HG02938 (cell line): ENCODE results near the gene CTBS.
A peak's percentile ranks its signal among the peaks of the same experiment; 100 is the strongest.
"Not testable (repeated sequence)": the region's sequence is repeated elsewhere in the genome, so short reads cannot be mapped to it uniquely, and the experiment has no call there.

Experiments used
- ATAC-seq: cut with Tn5 transposase; IDR thresholded peaks from one replicate; pipeline ENCODE4 v1.9.1; 2021; ENCODE audit warnings: mild to moderate bottlenecking, moderate library complexity; ENCODE audit not compliant: unreplicated experiment

The CTBS gene

DNA sequence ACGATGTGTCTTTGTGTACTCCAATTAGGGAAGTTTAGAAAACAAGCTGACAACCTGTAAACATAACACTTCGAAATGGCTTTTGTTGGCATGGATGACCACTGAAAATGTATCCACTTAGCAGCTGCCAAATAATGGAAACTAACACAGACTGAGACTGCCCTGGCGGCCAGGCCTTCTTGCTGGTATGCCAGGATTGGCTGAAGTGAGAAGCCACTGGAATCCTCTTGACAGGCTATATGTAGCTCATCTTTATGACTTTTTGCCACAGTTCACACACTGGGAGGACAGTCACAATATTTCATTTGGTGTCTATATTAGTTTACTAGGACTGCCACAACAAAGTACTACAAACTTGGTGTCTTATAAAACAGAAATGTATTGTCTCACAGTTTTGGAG, 12.9 kb upstream of the CTBS start:
- no peak for ATAC-seq

DNA sequence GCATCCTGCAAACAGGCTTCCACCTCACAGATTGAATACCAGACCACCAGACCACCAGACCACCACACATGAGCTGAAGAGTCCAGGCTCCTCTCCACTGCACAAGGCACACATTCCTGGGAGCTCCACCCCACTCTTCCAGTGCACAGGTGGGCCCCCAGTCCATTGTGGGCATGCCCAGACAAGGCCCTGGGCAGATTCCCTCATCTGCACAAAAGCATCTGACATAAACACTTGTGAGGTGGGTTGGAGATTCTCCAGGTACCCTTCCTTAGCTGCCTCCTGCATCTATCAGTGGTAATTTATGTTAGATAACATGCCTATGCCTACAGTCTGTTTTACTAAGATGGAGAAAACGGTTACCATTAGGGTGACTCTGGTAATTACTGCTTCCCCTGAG, 11.6 kb upstream of the CTBS start:
- ATAC-seq: no peak

DNA sequence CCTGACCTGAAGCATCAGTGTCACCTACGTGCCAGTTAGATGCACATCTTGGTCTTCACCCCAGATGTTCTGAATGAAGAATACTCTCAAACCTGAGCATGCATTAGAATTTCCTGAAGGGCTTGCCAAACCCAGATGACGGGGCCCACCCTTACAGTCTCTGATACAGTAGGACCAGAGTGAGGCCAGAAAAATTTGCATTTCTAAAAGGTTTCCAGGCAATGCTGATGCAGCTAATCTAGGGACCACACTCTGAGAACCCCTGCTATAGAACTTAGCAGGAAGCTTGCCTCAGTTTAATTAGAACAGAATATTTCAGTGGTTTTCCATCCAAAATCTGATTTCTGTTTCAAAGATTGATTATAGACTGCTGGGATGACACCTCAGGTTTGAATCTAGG, 9.9 kb upstream of the CTBS start:
- no peak for ATAC-seq

DNA sequence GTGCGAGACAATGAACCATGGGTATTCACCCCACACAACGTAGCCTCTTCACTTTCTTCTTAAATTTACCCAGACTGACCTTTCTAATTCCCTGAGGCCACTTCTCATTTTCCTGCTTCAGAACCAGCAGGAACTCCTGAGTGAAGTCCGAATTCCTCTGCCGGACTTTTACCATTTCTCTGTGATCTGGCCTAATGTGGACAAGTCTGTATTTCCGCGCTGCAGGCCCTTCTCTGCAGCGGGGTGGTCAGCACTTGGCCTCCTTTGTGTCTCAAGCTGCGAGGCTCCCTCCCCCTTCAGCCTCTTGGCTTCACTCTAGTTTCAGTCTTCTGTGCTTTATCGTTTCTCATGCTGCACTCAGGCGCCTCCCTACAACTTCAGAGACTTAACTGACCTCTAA, 9.4 kb upstream of the CTBS start:
- no peak for ATAC-seq

DNA sequence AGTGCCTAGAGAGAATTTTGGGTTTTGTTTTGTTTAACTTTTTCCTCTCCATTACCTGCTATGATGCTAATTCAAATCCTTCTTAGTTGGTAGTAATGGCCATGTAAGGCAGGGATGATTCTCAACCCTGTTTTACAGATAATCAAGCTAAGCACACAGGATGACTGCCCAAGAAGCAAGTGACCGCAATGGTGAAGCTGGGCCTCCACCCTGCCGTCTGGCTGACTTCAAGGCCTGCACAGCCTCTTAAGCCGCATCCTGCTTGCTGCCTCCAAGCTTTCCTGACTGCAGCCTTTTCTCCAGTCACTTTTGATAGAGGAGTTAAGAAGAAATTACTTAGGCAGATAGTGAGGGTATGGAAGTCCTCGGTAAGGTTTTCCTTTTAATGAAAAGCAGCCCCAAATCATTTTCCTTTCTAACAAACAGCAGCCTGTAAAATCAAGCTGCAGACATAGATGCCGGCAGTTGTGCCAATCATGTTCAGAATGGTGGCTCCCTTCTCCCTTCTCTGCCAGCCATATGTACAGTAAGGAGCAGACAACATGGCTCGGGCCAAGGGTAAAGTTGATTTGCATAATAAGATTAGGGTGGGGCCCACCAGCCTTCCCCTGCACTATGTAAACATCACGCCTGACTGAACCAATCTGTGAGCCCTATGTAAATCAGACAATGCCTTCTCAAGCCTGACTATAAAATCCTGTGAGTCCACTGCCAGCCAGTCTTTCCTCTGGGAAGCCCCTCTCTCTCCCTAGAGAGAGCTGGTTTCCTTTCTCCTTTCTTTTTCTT, 8.8 kb upstream of the CTBS start:
- peak; percentile 44 for ATAC-seq

DNA sequence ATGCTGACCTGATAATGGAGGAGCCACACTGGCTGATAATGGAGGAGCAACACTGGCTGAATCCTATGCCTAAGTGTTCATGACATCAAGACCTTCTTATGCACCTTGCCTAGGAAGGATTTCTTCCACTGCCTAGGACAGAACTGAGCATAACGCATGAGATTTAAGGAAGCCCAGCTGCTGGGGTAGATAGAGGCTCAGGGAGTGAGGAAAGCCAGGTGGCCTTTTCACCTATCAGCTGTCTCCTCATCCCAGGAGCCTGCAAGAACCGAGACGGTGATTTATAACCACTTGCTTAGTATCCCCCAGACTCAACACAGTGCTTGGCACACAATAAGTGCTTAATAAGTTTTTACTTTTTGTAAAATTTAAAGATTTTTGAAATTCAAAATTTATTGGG, 7.4 kb upstream of the CTBS start:
- ATAC-seq: no peak

DNA sequence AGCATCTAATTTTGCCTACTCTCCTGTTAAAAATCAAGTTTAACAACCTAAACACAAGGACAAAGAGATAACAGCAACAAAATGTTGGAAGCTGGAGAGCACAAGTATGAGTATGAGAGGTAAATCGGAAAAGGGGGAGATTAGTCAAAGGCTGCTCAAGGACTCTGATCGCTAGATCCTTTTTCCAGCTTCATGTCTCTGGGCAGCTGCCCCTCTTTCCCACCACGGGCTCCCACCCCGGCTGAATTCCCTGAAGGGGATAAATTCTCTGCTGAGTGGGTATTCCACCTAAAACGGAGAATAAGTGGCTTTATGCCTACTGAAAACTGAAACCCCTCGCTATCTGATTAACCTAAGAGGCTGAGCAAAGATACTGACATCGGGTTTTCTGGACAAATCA, 696 bp upstream of the CTBS start:
- ATAC-seq: no peak

DNA sequence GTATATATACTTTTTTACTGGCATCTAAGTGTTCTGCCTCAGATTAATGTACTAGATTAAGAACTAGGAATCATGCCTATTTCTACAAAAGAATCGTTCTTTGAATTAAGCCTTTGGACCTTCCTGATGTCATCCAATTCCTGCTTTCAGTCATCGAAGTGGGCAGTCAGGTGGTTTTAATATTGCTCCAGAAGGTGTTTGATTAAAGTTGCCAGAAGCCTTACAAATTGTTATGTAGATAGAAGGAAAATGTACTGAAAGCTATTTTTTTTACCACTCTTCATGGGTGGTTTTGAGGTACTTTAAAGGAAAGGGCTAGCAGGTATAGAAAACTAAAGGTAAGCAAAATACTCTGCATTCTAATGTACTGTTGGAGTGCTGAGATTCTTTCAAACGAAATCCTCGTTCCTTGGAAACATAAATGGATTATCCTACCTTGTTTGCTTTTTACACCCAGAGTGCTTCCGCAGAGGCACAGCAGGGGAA, 716 bp downstream of the CTBS start:
- ATAC-seq: no peak

DNA sequence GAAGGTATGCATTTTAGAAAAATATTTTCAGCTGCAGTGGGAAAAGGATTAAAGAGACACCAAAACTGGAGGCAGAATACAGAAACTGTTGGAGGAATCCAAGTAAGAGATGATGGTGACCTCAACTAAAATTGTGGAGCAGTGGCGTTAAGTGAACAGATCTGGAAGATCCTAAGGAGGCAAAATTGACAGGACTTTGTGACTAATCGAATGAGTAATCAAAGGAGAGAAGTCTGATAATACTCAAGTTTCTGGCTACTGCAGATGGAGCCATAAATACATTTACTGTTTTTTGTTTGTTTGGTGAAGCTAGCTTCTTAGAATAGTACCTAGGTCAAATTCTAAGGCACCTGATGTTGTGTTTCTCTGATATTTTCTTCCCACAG, 3.1 kb downstream of the CTBS start:
- ATAC-seq: no peak

DNA sequence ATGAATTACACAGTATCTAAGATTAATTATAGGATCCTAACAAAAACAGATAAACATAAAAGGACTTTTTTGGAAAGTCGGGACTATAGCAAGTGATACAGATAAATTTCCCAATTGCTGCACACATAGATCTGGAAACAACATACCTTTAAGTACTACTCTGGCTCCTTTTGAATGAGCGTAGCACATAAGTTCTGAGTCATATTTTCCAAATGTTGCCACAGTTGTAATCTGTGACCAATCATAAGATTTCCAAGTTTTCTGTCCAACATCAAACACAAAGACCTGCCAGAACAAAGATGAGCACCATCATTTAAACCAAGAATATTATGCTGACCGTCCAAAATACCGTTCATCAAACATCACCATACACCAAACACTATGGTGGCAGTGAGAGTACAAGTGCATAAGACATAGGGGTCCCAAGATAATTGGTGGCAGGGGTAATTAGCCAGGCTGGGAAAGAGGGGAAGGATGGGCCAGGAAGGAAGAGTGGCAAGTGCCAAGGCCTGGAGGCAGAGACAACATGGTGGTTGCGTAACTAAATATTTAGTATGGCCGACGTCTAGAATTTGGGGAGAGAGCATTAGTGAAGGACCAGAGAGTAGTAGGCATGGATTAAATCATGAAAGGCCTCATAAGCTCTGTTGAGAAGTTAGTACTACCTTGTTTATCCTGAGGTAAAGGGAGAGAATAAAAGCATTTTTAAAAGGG, 3.6 kb downstream of the CTBS start:
- no peak for ATAC-seq

DNA sequence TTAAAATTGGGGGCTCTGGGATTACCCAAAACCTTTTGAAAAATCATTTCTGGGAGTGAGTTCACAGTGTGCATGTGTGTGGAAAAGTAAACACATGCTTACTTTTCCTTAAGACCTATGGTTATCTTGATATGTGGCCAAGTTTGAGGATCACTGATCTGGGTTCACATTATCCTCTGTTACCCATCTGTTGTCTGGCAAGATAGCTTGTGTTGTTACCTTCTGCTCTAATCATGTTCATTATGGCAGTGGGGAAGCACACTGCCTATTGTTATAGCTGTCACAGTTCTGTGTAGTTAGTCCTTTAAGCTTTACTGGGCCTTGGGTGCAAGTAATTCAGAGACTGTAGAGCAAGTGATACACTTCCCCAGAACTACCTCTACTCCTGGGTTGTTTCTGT, 5.0 kb downstream of the CTBS start:
- ATAC-seq: no peak

DNA sequence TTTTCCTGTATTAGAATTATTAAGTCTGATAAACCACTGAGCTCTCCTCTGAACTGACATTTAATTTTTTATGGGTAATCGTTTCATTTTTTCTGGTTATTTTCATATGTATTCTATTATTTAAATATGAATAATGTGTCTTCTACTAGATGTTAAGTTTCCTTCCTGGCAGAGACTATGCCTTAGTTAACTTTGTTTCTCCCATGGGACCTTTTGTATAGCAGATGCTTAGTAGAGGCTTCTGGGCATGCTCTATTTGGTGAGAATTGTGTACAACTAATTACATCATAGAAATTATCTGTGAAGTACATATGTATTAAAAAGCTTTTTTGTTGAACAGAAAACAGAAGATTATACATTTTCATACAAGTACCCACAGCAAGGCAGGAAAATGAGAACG, 23.4 kb downstream of the CTBS start:
- no peak for ATAC-seq

DNA sequence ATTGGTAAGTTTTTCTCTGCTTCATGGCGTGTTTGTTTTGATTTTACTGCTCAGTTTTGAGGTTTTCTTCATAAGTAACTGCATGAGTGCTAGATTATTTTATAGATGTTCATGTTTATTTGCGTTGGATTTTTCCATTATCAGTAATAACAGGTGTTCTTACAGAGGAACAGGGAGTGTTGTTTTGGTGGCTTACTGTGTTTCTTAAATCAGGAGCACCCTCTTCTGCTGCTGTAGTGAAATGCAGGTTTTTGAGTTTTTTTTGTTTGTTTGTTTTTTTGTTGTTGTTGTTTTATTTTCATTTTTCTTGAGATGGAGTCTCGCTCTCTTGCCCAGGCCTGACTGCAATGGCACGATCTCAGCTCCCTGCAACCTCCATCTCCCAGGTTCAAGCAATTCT, 32.6 kb downstream of the CTBS start:
- no peak for ATAC-seq

DNA sequence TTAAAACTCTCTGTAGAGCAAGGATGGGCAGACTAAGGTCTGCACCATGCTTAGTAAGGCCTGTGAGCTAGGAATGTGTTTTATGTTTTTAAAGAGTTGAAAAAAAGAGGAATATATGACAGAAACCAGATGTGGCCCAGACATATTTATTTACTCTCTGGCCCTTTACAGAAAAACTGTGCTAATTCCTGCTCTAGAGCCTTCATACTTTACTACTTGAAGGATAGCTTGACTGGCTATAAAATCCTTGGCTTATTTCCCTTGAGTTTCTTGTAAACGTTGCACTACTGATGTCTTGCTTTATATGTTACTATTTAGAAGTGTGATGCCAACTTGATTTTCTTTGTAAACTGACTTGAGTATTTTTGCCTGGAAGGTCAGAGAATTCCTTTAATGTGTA, 33.5 kb downstream of the CTBS start:
- ATAC-seq: no peak

DNA sequence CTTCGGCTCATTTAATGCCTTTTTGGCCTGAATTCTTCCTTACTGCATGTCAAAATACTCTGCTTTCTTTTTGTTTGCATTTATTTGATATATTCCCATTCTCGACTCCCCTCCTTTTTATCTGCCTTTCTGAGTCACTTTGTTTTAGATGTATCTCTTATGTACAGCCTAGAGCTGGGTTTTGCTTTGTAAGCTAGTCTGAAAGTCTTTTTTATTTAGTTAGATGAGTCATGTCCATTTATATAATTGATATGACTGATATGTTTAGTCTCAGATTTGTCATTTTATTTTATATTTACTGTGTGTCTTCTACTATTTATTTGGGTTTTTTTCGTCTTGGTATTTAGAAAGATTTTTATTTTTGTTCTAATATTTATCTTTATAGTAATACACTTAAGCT, 34.3 kb downstream of the CTBS start:
- no peak for ATAC-seq

DNA sequence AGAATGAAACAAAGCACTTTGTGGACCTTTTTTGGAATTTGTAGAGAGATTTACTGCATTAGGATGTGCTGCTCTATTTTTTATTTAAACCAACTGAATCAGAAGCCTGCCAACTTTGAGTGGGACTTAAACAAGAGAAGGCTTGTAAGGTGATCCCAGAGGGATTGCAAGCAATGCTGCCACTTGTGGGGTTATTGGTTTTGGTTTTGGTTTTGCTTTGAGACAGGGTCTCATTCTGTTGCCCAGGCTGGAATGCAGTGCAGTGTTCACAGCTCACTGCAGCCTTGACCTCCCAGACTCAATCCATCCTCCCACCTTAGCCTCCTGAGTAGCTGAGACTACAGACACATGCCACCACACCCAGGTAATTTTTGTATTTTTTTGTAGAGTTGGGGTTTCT, 35.6 kb downstream of the CTBS start:
- no peak for ATAC-seq

DNA sequence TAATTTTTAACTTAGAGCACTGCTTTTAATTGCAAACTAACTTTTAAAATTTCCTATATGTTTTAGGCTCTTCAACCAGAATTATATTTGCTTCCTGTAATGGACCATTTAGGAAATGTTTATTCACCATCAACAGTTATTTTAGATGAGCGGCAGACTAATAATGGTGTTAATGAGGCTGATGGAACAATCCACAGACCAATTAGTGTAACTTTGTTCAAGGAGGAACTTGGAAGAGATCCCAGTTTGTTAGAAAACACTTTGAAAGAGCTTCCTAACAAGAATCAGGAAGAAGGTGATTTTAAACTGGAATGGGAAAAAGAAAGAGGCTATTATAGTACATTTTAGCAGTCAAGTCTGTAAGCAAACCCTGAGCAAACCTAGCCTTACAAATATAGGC, 48.5 kb downstream of the CTBS start:
- no peak for ATAC-seq

DNA sequence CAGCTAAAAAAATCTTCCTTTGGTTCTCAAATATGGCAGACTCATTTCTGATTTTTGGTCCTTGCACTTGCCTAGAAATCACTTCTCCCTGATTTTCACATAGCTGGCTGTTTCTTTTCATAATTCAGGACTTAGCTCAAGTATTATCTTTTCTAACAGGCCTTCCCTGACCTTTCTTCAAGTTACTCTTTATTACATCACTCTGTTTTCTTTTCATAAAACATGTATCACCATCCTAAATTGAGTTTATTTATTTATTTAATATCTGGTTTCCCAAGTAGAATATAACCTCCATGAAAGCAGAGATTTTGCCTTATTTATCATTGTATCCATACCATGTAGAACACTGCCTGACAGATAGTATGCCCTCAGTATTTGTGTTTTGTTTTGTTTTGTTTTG, 49.6 kb downstream of the CTBS start:
- no peak for ATAC-seq

DNA sequence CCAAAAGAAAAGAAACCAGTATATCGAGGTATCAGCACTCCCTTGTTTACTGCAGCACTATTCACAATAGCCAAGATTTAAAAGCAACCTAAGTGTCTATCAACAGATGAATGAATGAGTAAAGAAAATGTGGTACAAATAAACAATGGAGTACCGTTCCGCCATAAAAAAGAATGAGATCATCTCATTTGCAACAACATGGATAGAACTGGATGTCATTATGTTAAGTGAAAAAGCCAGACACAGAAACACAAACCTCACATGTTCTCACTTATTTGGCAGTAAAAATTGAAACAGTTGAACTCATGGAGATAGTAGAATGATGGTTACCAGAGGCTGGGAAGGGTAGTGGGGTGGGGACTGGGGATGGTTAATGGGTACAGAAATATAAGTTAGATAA, 63.6 kb downstream of the CTBS start:
- no peak for ATAC-seq

DNA sequence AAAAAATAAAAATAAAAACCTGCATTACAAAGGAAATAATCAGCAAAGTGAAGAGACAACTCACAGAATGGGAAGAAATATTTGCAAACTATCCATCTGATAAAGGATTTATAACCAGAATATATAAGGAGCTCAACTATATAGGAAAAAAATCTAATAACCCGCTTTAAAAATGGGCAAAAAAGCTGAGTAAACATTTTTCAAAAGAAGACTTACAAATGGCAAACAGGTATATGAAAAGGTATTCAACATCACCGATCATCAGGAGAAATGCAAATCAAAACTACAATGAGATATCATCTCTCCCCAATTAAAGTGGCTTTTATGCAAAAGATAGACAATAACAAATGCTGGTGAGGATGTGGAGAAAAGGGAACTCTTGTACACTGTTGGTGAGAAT, 64.1 kb downstream of the CTBS start:
- no peak for ATAC-seq

DNA sequence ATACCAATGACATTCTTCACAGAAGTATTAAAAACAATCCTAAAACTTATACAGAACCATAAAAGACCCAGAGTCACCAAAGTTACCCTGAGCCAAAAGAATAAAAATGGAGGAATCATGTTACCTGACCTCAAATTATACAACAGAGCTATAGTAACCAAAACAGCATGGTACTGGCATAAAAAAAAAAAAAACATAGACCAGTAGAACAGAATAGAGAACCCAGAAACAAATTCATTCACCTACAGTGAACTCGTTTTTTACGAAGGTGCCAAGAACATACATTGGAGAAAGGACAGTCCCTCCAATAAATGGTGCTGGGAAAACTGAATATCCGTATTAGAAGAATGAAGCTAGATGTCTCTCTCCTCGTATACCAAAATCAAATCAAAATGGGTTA, 65.2 kb downstream of the CTBS start:
- no peak for ATAC-seq

DNA sequence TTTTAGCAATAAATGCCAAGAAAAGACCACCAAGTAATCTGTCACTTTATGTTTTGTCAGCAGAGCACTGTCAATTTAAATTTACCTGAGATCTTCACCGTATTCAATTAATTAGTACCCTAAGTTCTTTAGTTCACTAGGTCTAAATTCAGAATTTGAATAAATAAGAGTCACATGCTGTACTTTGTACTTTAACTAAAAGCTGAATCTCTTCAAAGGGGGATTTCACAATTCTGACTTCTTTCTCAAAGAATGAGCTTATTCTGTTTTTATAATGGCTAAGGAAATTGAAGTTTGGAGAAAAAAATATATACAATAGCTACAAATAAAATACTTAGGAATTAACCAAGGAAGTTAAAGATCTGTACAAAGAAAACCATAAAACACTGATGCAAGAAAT, 65.7 kb downstream of the CTBS start:
- ATAC-seq: no peak

DNA sequence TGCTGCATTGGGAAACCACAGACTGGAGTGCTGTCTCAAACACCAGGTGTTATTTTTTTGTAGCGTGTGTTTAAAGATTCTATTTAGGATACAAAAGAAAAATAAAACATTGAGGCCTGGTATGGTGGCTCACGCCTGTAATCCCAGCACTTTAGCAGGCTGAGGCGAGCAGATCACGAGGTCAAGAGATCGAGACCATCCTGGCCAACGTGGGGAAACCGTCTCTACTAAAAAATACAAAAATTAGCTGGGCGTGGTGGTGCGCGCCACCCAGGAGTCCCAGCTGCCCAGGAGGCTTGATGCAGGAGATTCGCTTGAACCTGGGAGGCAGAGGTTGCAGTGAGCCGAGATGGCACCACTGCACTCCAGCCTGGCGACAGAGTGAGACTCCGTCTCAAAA, 66.4 kb downstream of the CTBS start:
- ATAC-seq: not testable (repeated sequence)
